Thoracic aorta (tissue), 2 donors: ENCODE data around the gene ORM2. TPM values are rescaled to one million over a fixed set of nuclear protein-coding genes. Genes with fewer than 3 reads are reported as not detected.

Experiments used
- ATAC-seq: fragments of 150-250 bp; one replicate; pipeline ENCODE4 v1.8.0; 2017; ENCODE audit warnings: low read depth; ENCODE audit not compliant: insufficient number of reproducible peaks, low FRiP score
- DNase-seq: peaks from one replicate; pipeline ENCODE4 v3.0.0-alpha.2; 2020; ENCODE audit warnings: low spot score
- H3K27ac ChIP-seq, 2 donors: fragments of 200-600 bp; sonication (generic); 1 replicate in 1 of 2; 2 replicates in 1 of 2; pipeline ENCODE4 v1.5.1; 2016; ENCODE audit warnings: mild to moderate bottlenecking in 2 of 2, moderate library complexity in 2 of 2
- H3K27me3 ChIP-seq: fragments of 200-600 bp; sonication (generic); replicated peaks from 2 replicates; pipeline ENCODE4 v1.6.0; 2016; ENCODE audit warnings: mild to moderate bottlenecking; ENCODE audit not compliant: insufficient read depth
- H3K36me3 ChIP-seq: fragments of 200-600 bp; sonication (generic); one replicate; pipeline ENCODE4 v1.5.1; 2016
- H3K4me1 ChIP-seq, 2 donors: fragments of 200-600 bp; sonication (generic); 1 replicate in 1 of 2; 2 replicates in 1 of 2; pipeline versions ENCODE4 v1.5.1 to v1.6.0; 2016; ENCODE audit warnings: low read depth in 2 of 2, mild to moderate bottlenecking in 1 of 2; ENCODE audit not compliant: control insufficient read depth in 1 of 2
- H3K4me3 ChIP-seq: fragments of 200-600 bp; sonication (generic); 2 replicates; pipeline ENCODE4 v1.5.1; 2016; ENCODE audit warnings: mild to moderate bottlenecking
- H3K9me3 ChIP-seq: fragments of 200-600 bp; sonication (generic); 2 replicates; pipeline ENCODE4 v1.5.1; 2016
- CTCF ChIP-seq: fragments of 200-600 bp; sonication (generic); IDR thresholded peaks from one replicate; pipeline ENCODE4 v1.5.1; 2019; ENCODE audit warnings: antibody characterized with exemption
- total RNA-seq, 2 donors: library from RNA; depleted of rRNA; stranded (reverse); fragments of >200 nt; gene quantifications; one replicate each; pipeline versions ENCODE4 v1.1.0 to v1.2.3, GENCODE V29; 2016

Gene ORM2
- total RNA-seq, 2 donors from 2014 or later, result not detected

- Histone ChIP-seq H3K9me3 (no peaks in the 10 kb centered on the region), H3K4me3 (no peak overlapping the region), H3K4me1 (peaks cover 6 to 18% of the 10 kb centered on the region in 2 donors), H3K27ac (no peak overlapping the region), H3K27me3 (no peaks in the 10 kb centered on the region), H3K36me3 (peaks cover 19% of the 10 kb centered on the region)
- DNase-seq, result no peak
- no peak for ATAC-seq
- no peak for TF ChIP-seq CTCF
Measured at GRCh38 chr9:114311571-114312512, 17.8 kb upstream of the ORM2 start.

DNA sequence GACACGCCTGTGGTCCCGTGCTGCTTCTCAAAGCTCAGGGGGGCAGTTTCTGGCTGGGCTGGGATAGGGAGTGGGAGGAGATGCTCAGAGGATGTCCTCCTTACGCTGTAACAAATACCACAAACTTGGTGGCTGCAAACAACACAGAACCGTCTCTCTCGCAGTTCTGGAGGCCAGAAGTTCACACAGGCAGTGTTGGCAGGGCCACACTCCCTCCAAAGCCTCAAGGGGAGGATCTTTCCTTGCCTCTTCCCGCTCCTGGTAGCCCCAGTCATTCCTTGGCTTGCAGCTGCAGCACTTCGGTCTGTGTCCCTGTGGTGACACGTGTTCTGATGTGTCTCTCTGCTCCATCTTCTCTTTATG is 17.2 kb upstream of the ORM2 start:
- Histone ChIP-seq H3K27me3 (no peaks in the 10 kb centered on the region), H3K36me3 (peaks cover 16% of the 10 kb centered on the region), H3K27ac (no peak overlapping the region), H3K9me3 (no peaks in the 10 kb centered on the region), H3K4me1 (peaks cover 6 to 18% of the 10 kb centered on the region in 2 donors), H3K4me3 (no peak overlapping the region)
- no peak for TF ChIP-seq CTCF
- DNase-seq (no peak), ATAC-seq (no peak)

DNA sequence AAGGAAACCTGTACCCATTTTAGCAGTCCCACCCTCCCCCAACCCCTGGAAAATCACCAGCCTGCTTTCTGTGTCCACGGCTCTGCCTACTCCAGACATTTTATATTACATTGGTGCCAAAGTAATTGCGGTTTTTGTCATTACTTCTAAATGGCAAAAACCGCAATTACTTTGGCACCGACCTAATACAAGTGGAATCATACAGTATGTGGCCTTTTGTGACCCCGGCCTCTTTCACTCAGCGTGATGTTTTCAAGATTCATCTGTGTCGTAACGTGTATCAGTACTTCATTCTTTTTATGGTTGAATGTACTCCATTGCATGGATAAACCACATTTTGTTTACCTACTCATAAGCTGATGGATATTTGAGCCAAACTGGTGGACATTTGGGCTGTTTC is 16.5 kb upstream of the ORM2 start:
- Histone ChIP-seq H3K4me1 (peaks cover 6 to 18% of the 10 kb centered on the region in 2 donors), H3K27ac (no peak overlapping the region), H3K9me3 (no peaks in the 10 kb centered on the region), H3K4me3 (no peak overlapping the region), H3K36me3 (peaks cover 9% of the 10 kb centered on the region), H3K27me3 (no peaks in the 10 kb centered on the region)
- TF ChIP-seq CTCF, result no peak
- no peak for DNase-seq
- no peak for ATAC-seq

GRCh38 chr9:114314256-114314867 is 15.3 kb upstream of the ORM2 start:
- DNase-seq, result no peak

More at GRCh38 chr9:114314256-114314867, 15.3 kb upstream of the ORM2 start:
- H3K4me3 ChIP-seq, result no peak overlapping the region
- H3K27me3 ChIP-seq, result no peaks in the 10 kb centered on the region
- no peaks in the 10 kb centered on the region for H3K9me3 ChIP-seq
- TF ChIP-seq CTCF, result no peak
- H3K4me1 ChIP-seq, result peaks cover 6 to 18% of the 10 kb centered on the region in 2 donors
- no peaks in the 10 kb centered on the region for H3K36me3 ChIP-seq
- ATAC-seq, result no peak
- peak overlapping the region; percentile 65 to 71 for H3K27ac ChIP-seq
